Measurements from ENCODE around the gene PLCB3.

Gene PLCB3

DNA sequence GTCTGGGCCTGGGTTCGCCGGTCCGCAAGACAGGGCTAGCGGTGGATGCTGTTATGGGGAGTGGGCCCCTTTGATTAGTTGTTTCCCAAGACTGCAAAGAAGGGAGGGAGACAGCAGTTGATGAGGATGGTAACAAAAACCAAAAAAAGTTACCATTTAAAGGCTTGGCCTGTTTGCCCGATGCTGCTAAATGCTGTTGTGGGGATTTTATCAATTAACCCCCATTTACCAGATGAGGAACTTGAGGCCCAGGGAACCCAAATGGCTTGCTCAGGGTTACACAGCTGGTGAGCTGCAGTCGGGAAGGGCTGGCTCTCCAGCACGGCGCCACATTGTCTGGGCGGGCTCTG is 28.7 kb upstream of the PLCB3 start:
- no peak for DNase-seq (ENCODE audit: low read depth)

DNA sequence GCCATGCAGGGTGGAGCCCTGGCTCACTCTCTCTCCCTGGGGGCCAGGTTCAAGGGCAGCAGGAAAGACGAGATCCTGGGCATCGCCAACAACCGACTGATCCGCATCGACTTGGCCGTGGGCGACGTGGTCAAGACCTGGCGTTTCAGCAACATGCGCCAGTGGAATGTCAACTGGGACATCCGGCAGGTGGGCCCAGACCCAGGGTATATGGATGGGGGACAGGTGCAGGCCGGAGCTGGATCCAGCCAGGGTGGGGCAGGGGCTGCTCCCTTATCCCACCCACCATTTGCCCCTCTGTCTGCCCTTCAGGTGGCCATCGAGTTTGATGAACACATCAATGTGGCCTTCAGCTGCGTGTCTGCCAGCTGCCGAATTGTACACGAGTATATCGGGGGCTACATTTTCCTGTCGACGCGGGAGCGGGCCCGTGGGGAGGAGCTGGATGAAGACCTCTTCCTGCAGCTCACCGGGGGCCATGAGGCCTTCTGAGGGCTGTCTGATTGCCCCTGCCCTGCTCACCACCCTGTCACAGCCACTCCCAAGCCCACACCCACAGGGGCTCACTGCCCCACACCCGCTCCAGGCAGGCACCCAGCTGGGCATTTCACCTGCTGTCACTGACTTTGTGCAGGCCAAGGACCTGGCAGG is 28.2 kb upstream of the PLCB3 start:
- DNase-seq (ENCODE audit: low read depth): no peak

DNA sequence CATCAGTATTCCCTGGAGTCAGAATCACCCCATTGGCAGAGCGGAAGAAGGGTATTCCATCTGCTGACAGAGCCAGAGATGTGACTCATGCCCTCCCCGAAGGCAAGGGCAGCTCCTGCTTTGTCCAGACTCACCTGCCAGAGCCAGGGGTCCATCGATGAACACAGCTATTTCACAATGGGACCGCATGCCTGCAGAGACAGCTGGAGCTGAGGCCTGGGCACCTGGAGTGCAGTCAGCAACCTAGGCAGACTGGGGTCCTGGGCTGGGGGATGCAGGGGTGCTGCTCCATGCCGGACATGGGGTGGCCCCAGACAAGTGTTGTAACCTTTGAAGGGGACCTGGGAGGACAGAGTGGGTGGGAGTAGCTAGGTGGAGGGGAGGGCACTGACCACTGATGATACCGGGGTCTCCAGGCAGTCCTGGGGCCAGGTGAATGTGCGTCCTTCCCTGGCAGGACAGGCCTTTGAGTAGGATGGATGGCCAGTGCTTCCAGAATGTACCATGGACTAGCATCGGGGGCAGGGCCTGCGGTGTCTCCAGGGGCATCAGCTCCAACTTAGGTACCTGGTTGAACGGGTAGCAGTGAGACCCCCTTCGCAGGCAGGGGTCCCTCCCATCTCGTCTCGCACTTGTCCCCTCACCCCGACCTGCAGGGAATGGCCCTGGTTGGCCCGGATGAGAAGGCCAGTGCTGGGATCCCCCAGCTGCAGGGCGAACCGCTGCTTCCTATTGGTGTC is 27.0 kb upstream of the PLCB3 start:
- no peak for DNase-seq (ENCODE audit: low read depth)

DNA sequence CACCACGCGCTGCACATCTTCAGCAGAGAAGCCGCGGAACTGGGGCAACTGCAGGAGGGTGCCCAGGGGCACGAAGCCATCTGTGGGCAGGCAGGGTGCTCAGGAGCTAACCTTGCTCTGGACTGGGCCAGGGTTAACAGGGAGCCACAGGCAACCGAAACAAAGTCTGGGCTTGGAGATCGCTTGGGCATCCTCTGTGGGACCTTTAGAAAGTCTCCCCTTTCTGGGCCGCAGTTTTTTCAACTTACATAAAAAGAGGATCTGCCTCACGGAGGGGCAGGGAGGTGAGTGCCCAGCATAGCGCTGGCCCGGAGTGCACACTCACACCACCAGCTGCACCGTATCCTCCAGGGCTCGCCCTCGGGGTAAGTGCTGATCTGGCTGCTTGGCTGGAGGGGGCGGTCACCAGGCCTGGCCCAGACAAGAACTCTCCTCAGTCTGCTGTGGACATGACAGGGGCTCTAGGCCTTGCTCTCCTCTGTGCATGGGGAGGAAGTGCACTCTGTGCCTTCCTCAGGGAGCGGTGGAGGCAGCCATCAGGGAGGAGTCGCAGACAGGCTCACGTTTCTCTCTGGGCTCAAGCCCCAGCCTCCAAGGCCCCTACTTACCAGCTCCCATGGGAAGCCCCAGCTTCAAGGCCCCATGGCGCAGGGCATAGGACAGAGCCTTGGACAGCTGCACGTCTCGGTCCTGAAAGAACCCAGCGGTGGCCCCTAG is 26.3 kb upstream of the PLCB3 start:
- DNase-seq (ENCODE audit: low read depth): no peak

DNA sequence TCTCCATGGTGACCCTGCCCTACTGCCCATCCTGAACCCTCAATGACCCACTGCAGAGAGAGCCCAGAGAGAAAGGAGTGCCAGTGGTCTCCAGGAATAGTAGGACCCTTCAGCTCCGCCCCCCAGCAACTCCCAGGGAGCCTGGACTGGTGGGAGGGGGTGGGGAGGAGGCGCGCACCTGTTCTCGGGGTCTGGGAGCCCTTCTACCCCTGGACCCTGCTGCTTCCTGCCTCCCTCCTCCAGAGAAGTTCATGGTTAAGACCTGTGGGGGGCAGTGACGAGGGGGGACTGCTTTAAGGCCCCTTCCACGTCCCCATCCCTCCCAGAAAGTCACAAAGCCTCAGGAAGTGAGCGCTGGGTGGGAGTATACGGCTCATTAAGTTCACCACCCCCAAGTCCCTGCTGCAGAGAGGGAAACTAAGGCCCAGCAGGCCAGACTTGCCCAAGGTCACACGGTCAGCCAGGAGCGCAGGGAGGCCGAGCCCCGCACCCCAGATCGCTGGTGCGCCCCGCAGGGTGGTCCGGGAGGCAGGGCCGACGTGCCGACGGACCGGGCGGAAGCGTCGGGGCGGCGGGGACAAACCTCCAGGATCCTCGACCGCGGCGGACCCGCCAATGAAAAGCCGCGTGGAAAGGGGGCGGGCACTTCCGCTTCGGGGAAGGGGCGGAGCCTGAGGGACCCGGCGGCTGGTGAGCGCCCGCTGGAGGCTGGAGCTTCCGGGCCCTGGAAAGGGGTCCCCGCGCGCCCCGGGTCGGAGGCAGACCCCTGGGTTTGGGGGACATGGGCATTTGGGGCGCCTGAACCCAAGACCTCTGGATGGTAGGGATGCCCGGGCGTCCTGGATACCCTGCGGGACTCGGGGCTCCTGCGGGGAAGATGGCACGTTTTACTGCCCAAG is 25.5 kb upstream of the PLCB3 start, which contains the start of the genes NUDT22 and TRPT1:
Gene NUDT22, plus strand, starts transcription at position 667 of the 899 bp plus-strand sequence. CDS start 379 bp downstream, outside the sequence.
Gene TRPT1, minus strand, starts transcription at position 579 of the 899 bp plus-strand sequence. Its CDS starts 326 bp downstream, at position 253.
- DNase-seq (ENCODE audit: low read depth): peak; percentile 58

DNA sequence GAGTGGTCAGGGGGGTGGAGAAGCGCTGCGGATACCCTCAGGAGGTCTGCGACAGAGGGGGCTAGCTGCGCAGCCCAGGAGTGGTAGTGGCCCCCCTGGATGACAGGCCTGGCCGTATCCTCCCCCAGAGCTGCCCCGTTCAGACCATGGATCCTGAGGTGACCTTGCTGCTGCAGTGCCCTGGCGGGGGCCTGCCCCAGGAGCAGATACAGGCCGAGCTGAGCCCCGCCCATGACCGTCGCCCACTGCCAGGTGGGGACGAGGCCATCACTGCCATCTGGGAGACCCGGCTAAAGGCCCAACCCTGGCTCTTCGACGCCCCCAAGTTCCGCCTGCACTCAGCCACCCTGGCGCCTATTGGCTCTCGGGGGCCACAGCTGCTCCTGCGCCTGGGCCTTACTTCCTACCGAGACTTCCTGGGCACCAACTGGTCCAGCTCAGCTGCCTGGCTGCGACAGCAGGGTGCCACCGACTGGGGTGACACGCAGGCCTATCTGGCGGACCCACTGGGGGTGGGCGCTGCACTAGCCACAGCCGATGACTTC is 24.8 kb upstream of the PLCB3 start:
- no peak for DNase-seq (ENCODE audit: low read depth)

DNA sequence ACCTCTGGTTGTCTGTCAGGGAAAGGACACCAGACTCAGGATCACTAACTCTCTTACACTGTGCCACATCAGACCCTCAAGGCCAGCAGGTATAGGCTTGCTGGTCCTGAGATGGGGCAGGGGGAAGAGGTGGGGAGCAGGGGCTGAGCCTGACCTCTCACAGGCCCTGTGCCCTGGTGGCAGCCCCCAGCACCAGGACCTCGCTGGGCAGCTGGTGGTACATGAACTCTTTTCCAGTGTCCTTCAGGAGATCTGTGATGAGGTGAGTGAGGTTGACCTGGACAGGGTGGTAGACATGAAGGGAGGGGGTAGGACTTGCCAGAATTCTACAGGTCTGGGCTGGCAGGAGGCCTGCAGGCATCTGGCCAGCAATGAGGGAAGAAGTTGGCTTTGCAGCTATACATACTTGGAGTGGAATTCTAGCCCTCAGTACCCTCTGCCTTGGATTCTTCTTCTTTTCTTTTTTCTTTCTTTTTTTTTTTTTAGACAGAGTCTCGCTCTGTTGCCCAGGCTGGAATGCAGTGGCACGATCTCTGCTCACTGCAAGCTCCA is 23.8 kb upstream of the PLCB3 start:
- no peak for DNase-seq (ENCODE audit: low read depth)

DNA sequence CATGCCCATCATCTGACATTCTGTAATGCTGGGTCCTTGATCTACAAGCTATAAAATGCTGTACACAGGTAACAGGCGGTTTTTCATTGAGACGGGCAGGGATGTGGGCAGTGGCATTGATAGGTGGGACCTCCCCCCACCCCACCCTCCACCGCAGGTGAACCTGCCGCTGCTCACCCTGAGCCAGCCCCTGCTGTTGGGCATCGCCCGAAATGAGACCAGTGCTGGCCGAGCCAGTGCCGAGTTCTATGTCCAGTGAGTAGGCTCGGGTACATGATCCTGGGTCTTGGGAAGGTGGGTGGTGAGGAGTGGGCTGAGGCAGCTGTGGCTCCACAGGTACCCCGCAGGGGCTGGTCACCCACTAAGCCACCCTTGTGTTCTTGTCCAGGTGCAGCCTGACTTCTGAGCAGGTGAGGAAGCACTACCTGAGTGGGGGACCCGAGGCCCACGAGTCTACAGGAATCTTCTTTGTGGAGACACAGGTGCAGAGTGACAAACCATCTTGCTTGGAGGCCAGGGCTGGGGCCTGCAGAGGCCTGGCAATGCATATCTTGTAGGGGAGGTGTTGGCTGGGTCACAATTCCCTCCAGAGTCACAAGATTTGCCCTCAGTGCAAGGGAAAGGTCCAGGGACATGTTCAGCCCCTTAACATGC is 22.1 kb upstream of the PLCB3 start:
- no peak for DNase-seq (ENCODE audit: low read depth)

DNA sequence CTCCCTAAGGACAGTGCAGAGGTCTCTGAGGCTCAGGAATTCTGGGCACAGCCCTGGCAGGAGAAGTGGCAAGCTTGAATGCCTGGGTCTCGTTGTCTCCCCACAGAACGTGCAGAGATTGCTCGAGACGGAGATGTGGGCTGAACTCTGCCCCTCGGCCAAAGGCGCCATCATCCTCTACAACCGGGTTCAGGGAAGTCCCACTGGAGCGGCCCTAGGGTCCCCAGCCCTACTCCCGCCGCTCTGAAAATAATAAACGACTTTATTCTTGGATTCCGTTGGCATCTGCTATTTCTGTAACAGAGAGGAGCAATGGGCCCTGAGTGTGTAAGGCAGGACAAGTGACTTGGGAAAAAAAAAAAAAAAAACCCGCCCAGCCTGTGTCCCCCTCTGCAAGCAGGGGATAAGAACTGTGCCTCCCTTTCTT is 21.6 kb upstream of the PLCB3 start:
- DNase-seq (ENCODE audit: low read depth): no peak

DNA sequence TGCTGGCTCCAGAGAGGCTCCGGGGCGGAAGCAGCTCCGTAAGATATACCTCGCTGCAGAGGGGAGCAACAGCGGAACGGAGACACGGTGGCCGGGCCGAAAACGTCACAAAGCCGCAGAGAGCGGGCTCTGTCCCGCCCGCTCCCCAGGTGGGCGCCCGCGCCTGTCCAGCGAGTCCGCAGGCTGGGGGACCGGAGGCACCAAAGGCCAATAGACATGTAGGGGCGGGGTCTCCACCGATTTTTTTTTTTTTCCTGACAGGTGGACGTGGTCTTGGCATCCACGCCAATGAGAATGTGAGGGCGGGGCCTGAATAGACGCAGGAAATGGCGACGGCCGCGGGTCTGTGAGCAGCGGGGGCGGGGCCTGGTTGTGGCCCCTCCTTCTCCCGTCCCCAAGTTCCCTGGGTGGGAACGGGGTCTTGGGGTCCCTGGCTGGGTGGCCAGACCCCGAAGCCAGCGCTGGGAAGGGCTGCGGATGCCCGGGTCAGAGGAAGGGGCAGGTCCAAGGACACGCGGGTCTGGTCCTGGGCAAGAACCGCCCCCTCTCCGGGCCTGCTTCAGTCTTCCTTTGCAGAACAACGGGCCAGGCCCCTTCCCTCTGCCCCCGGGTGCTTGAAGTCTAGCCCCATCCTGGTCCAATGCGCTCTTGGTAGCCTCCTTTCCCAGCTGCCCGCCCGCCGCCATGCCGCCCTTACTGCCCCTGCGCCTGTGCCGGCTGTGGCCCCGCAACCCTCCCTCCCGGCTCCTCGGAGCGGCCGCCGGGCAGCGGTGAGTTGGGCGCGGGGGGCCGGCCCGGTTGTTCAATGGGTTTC is 21.0 kb upstream of the PLCB3 start, which contains the start of gene DNAJC4:
Gene DNAJC4, plus strand, starts transcription at position 378 of the 814 bp plus-strand sequence. Its CDS starts 307 bp downstream, at position 685.
- DNase-seq (ENCODE audit: low read depth): peak; percentile 84

DNA sequence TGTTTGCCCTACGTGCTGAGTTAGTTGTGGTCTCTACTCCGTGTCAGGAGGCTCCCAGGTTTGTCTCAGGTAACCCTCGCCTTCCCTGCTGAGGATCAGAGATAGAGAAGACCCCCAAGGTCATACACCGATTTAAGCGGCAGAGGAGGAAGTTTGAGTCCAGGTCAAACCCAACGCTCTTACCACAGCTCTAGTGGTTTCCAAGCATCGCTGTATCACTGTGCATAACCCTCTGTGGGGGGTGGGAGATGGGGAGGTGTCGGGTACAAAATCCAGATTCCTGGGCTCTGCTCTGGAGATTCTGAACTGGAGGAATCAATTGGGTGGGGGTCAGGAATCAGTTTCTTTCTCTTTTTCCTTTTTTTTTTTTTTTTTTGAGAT is 20.4 kb upstream of the PLCB3 start:
- DNase-seq (ENCODE audit: low read depth): no peak

DNA sequence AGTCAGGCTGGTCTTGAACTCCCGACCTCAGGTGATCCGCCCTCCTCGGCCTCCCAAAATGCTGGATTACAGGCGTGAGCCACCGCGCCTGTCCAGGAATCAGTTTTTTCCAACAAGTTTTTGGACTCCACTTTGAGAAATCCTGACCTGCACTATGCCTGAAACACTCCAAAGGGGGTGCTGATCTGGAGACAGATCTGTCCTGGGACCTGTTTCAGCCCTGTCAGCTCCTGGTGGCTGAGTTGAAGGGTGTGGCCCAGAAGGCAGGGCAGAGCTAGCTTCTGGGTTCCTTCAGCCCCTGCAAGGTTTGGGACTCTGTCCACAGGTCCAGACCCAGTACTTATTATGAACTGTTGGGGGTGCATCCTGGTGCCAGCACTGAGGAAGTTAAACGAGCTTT is 19.8 kb upstream of the PLCB3 start:
- no peak for DNase-seq (ENCODE audit: low read depth)

DNA sequence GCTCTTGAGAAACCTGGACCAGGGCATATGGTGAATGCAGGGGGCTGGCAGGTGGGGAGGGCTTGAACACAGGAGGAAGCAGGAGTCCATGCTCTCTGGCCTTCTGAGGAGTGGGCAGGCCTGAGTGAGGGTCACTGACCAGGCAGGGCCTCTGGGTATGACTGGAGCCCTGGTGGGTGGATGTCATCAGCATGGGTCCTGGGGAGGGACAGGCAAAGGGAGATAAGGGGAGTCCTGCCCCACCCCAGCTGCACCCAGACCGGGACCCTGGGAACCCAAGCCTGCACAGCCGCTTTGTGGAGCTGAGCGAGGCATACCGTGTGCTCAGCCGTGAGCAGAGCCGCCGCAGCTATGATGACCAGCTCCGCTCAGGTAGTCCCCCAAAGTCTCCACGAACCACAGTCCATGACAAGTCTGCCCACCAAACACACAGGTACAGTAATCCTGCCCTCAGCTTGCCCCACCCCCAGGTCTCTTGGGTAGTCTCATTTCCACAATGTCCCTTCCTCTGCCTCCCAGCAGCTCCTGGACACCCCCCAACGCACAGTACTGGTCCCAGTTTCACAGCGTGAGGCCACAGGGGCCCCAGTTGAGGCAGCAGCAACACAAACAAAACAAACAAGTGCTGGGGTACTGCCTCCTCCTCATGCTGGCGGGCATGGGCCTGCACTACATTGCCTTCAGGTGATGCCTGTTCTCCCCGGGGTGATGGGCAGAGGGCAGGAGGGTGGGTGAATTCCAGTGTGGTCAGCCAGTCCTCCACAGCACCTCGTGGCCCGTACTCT is 19.0 kb upstream of the PLCB3 start:
- no peak for DNase-seq (ENCODE audit: low read depth)

DNA sequence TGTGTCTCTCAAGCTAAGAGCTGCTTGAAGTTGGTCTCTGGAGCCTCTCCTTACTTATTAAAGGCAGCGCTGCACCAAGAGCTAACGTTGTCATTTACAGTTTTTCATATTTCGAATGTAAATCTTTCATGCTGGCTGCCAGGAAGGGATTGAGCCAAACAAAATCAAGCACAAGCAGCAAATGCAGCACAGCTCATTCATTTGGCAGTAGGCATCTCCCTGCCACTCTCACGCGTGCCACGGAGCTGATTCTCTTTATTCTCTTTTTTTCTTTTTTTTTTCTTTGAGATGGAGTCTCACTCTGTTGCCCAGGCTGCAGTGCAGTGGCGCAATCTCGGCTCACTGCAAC is 18.4 kb upstream of the PLCB3 start:
- DNase-seq (ENCODE audit: low read depth): no peak

DNA sequence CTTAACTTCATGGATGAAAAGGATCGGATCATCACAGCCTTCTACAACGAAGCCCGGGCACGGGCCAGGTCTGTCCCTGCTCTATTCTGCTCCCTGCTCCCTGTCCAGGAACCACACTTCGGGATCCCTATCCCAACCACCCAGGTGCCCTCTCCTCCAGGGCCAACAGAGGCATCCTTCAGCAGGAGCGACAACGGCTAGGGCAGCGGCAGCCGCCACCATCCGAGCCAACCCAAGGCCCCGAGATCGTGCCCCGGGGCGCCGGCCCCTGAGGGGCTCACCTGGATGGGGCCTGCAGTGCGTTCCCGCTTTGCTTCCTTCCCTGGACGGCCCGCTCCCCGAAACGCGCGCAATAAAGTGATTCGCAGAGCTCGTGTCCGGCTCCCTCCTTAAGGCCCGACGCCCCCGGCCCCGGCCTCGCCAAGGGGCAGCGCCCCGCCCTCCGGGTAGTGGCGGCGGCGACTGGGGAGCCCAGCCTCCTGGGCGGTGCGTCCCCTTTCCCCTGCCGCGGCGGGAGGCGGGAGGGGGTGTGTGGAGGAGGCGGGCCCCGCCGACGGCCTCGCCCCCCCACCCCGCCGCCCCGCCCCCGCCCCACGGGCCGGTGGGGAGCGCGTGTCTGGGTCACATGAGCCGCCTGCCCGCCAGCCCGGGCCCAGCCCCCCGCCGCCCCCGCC is 17.3 kb upstream of the PLCB3 start, which contains the start of gene VEGFB:
Gene VEGFB, plus strand, starts transcription at position 672 of the 674 bp plus-strand sequence. CDS start 250 bp downstream, outside the sequence.
- no peak for DNase-seq (ENCODE audit: low read depth)

DNA sequence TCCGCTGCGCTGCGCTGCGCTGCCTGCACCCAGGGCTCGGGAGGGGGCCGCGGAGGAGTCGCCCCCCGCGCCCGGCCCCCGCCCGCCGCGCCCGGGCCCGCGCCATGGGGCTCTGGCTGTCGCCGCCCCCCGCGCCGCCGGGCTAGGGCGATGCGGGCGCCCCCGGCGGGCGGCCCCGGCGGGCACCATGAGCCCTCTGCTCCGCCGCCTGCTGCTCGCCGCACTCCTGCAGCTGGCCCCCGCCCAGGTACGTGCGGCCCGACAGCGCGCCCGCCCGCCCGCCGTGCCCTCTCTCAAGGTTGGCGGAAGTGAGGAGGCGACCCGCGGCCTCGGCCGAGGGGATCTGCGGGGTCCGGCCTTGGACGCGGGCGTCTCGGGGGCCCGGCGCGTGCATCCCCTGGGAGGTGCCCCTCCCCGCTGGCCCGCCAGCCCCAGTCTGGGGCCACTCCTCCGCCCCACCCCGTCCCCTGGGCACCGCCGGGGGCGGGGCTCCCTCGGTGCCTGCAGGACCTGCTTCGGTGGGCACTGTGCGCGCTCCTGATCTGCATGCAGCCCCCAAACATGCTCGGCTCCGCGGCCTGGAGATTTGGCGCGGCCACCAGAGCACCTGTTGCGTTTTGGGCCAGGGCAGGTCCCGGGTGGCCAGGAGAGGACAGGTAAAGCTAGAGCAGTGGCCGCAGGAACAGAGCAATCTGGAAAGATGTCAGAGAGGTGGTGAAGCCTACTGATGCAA is 16.5 kb upstream of the PLCB3 start:
- no peak for DNase-seq (ENCODE audit: low read depth)

DNA sequence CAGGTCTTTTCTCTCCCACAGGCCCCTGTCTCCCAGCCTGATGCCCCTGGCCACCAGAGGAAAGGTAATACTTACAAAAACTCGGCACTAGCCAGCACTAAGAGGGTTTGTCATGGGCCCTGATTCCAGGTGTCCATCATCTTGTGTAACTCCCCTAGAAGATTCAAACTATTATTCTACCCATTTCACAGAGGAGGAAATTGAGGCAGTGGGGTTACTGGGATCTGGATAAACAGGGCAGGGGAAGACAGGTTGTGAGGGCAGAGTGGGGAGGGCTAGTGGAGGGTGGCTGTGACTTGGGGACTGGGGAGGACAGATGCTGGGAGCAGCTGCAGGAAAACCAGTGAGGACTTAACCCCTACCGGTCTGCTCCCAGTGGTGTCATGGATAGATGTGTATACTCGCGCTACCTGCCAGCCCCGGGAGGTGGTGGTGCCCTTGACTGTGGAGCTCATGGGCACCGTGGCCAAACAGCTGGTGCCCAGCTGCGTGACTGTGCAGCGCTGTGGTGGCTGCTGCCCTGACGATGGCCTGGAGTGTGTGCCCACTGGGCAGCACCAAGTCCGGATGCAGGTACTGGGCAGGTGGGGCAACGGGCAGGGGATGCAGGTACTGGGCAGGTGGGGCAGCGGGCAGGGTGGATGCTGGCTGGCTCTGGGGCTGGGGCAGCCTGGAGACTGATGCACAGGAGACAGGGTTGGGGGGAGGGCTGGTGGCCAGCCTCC is 15.7 kb upstream of the PLCB3 start:
- no peak for DNase-seq (ENCODE audit: low read depth)

All from amniotic epithelial cell (primary cell).